Activated CD4-positive, alpha-beta T cell treated with anti-CD3 and anti-CD28 coated beads, Interleukin-2, amount 10 ng/mL, durations not matched to agents 7 days and 5 days (primary cell): ENCODE data around the gene CEMP1. TPM values are rescaled to one million over a fixed set of nuclear protein-coding genes. Genes with fewer than 3 reads are reported as not detected.

Experiments
- CTCF ChIA-PET: fragments of 350-600 bp; sonication (Branson Sonifier 250); formaldehyde crosslinking; loops from one replicate; lab custom pipeline; 2021; ENCODE audit warnings: antibody characterized with exemption; lab: Charles Lee
- POLR2A ChIA-PET: fragments of 350-600 bp; sonication (Branson Sonifier 250); formaldehyde crosslinking; loops from one replicate; lab custom pipeline; 2021; ENCODE audit warnings: antibody characterized with exemption; lab: Charles Lee
- DNase-seq: peaks from one replicate; pipeline ENCODE4 v3.0.0-alpha.2; 2020
- H3K27ac Mint-ChIP-seq: one replicate; pipeline ENCODE4 v1.8.0; 2021; ENCODE audit warnings: mild to moderate bottlenecking, moderate library complexity, mixed read lengths
- H3K27me3 Mint-ChIP-seq: one replicate; pipeline ENCODE4 v1.8.0; 2021; ENCODE audit warnings: mixed read lengths
- H3K36me3 Mint-ChIP-seq: one replicate; pipeline ENCODE4 v1.8.0; 2021; ENCODE audit warnings: low read depth, mixed read lengths
- H3K4me1 Mint-ChIP-seq: one replicate; pipeline ENCODE4 v1.8.0; 2021; ENCODE audit warnings: mixed read lengths
- H3K4me3 Mint-ChIP-seq: one replicate; pipeline ENCODE4 v1.8.0; 2021; ENCODE audit warnings: mild to moderate bottlenecking, moderate library complexity, mixed read lengths
- H3K9me3 Mint-ChIP-seq: one replicate; pipeline ENCODE4 v1.8.0; 2021; ENCODE audit warnings: mixed read lengths
- total RNA-seq, 2 experiments: library from RNA; stranded (reverse); gene quantifications; one replicate each; pipeline ENCODE4 v1.2.3, GENCODE V29; 2021

The CEMP1 gene
- total RNA-seq, 2 experiments from 2014 or later: 0.17 TPM; not detected in 1

DNA sequence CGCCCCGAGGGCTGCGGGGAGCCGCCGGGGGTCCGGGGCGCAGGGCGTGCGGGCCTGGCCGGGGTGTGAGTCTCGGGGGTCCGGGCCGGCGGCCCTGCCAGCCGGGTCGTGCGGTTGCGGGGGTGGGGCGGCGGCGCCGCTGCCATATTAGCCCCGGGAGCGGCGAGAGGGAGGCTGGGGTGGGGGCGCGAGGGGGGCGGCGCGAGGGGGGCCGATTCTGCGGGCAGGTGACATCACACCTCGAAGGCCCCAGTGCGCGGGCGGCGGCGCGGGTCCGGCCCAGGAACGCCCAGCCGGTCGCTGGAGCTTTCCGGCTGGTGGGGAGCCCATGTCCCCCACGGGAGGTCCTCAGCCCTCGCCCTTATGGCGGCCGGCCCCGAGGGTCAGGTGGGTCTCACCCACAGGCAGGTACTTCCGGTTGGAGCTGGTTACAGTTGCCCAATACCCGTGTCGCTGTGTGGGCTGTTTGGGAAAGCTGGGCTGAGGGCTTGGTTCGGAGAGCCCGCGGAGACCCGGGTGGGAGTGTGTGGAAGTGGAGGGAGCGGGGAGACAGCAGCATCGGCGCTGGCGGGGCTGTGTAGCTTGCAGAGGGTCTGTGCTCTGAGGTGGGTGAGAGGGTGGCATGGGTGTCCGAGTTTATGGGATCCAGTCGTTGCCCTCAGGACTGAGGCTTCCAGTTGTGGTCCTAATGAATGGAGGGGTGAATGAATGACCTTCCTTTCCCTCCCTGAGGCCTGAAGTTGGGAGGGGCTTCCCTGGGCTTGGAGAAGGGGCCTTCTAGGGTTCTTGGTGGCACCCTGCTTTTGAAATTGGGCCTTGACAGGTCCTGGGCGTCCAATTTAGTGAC is 16.7 kb downstream of the CEMP1 start:
- peak overlapping the region; percentile 96 for H3K27ac Mint-ChIP-seq
- POLR2A ChIA-PET: no interaction called here
- peak overlapping the region; percentile 92 for H3K4me3 Mint-ChIP-seq
- H3K36me3 Mint-ChIP-seq: peaks cover 11% of the 10 kb centered on the region
- CTCF ChIA-PET: no interaction called here
- peaks cover 53% of the 10 kb centered on the region for H3K4me1 Mint-ChIP-seq
- H3K27me3 Mint-ChIP-seq: no peaks in the 10 kb centered on the region
- no peaks in the 10 kb centered on the region for H3K9me3 Mint-ChIP-seq
- DNase-seq: peak; percentile 41

DNA sequence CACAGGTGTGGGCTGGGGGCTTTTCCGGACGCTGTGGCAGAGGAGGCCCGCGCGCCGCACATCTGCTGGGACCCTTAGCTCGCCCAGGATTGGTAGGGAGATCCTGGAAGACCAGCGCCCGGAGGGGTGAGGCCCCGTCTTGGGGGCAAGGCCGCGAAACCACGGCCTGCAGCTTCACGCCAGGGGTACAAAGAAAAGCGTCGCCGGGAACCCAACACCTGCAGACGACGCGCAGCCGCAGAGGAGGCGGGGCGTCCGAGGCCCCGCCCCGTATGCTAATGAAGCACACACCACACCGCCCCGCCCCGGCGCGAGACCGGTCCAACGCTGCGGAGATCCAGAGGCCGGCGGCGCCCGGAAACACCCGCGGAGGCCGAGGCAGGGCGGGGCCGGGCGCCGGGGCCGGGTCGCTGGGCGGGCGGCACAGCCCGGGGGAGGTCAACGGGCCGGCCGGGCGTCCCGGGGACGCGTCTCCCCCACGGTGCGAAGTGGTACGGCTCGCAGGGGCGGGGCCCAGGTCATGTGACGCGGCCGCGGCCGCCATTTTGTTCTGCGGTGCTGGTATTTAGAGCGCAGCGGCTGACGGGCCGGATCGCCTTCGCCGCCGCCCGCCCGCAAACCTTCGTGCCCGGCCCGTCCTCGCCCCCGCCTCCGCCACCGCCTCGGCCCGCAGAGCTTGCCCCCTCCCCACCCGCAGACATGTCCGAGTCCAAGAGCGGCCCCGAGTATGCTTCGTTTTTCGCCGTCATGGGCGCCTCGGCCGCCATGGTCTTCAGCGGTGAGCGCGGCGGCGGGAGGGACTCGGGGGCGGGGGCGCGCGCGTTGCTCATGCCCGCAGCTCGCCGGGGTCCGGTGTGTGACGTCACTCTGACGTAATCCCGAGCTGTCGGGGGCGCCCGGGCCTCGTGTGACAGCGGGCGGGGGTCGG is 17.5 kb downstream of the CEMP1 start, which contains the start of gene ATP6V0C:
ATP6V0C (plus strand) TSS at position 548 of the 928 bp plus-strand sequence; CDS start at position 700, 152 bp downstream.
- ChIA-PET POLR2A (no interaction called here), CTCF (interaction anchor here (2.4 kb wide), 1 partner anchor 13 kb away, joined by 9 read pairs; no protein-coding TSS in a partner anchor)
- peaks cover 7% of the 10 kb centered on the region for H3K36me3 Mint-ChIP-seq
- H3K27me3 Mint-ChIP-seq: no peaks in the 10 kb centered on the region
- peak within 1 kb of the TSS; percentile 96 for H3K27ac Mint-ChIP-seq
- peak; percentile 92 for DNase-seq
- peaks cover 49% of the 10 kb centered on the region for H3K4me1 Mint-ChIP-seq
- H3K4me3 Mint-ChIP-seq: peak within 1 kb of the TSS; percentile 92
- no peaks in the 10 kb centered on the region for H3K9me3 Mint-ChIP-seq

DNA sequence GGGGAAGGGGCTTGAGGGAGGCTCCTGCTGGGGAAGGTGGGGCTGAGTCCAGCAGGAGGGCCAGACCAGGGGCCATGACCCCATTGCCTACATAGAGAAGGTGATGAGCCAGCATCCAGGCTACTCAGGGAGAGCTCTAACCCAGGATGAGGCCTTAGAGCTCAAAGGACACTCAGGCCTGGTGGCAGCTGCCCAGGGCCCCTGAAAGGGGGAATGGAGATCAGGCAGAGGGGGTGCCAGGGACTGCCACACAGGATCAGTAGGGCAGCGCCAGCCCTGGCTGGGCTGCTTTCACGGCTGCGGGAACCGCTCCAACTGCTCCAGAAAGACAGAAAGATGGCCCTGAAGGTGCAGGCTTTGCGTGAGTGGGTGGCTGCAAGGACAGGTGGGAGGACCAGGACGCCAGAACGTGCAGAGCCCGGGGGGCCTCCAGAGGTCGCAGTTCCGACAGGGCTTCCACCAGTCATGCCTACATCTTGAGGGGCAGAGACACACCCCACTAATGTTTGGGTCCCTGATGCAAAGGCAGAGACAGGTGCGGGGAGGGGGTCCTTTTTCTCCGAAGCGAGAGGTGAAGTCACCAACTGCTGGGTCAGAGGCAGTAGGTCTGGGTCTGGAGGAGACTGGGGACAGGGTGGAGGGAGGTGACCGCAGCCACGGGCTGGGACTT is 18.3 kb downstream of the CEMP1 start:
- Mint-ChIP-seq H3K27me3 (no peaks in the 10 kb centered on the region), H3K36me3 (peaks cover 7% of the 10 kb centered on the region), H3K27ac (peak overlapping the region; percentile 95), H3K9me3 (no peaks in the 10 kb centered on the region), H3K4me3 (peak overlapping the region; percentile 86), H3K4me1 (peaks cover 48% of the 10 kb centered on the region)
- peak; percentile 26 for DNase-seq
- ChIA-PET CTCF (interaction anchor here (2.4 kb wide), 1 partner anchor 12 kb away, joined by 9 read pairs; no protein-coding TSS in a partner anchor), POLR2A (no interaction called here)

DNA sequence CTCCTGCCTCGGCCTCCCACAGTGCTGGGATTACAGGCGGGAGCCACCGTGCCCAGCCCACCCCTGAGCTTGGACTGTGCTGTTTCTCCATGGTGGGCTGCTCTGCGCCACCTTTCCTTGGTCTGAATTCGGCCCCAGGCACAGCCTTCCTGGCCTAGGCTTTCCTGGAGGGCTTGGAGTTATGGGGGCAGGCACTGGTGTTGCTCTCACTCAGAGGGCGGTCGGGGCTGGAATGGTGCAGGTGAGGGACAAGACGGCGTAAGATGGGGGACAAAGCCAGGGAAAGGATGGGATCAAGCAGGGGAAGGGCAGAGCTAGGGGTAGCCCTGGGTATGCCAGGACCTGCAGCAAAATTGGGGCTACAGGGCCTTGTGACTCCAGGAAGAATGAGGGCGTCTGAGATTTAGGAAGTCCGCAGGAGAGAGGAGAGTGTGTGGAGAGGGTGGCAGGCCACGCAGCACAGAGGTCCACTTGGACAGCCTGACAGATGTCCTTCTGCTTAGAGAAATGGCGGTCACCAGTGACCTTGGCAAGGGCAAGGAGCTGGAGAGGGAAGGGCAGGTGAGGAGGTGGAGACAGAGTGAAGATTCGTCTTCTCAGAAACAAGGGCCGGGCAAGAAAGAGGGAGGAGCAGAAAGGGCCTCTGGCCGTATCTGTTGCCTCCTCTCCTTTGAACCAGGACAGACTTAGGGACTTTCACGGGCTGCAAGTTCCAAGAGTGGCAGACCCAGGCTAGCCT is 19.0 kb downstream of the CEMP1 start:
- peak overlapping the region; percentile 86 for H3K4me3 Mint-ChIP-seq
- no peaks in the 10 kb centered on the region for H3K9me3 Mint-ChIP-seq
- DNase-seq: no peak
- peaks cover 44% of the 10 kb centered on the region for H3K4me1 Mint-ChIP-seq
- POLR2A ChIA-PET: no interaction called here
- H3K27me3 Mint-ChIP-seq: no peaks in the 10 kb centered on the region
- H3K36me3 Mint-ChIP-seq: peaks cover 7% of the 10 kb centered on the region
- H3K27ac Mint-ChIP-seq: peak overlapping the region; percentile 95
- CTCF ChIA-PET: interaction anchor here (2.4 kb wide), 1 partner anchor 11 kb away, joined by 9 read pairs; no protein-coding TSS in a partner anchor

DNA sequence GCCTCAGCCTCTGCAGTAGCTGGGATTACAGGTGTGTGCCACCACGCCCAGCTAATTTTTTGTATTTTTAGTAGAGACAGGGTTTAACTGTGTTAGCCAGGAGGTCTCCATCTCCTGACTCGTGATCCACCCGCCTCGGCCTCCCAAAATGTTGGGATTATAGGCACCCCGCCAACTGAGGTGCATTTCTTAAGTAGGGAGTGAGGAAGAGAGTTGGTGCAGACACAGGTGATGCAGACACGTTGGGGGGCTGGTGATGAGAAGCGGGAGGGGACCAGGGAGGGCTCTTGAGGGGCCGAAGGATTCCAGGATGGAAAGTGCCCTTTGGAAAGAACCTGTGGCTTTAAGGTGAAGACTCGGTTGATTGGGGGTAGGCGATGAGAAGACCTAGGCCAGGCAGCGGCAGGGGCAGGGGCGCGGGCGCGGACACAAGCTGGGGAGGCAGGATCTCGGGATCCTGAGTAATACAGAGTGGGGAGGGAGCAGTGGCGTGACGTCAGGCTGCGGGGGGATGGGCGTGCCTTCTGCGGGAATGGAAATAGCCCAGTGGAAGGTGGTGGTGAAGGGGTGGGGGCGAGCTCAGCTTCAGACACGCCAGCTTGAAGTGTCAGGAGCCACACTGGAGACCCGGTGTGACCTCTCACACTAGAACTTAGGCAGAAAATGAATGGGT is 19.9 kb downstream of the CEMP1 start:
- no peaks in the 10 kb centered on the region for H3K27me3 Mint-ChIP-seq
- ChIA-PET CTCF (interaction anchor here (1.5 to 2.4 kb wide), 2 partner anchors 10 kb away, joined by 6 to 9 read pairs; no protein-coding TSS in a partner anchor), POLR2A (no interaction called here)
- DNase-seq: no peak
- peak overlapping the region; percentile 69 for H3K27ac Mint-ChIP-seq
- H3K4me3 Mint-ChIP-seq: no peak overlapping the region
- peaks cover 38% of the 10 kb centered on the region for H3K4me1 Mint-ChIP-seq
- peaks cover under 1% of the 10 kb centered on the region for H3K36me3 Mint-ChIP-seq
- H3K9me3 Mint-ChIP-seq: no peaks in the 10 kb centered on the region

DNA sequence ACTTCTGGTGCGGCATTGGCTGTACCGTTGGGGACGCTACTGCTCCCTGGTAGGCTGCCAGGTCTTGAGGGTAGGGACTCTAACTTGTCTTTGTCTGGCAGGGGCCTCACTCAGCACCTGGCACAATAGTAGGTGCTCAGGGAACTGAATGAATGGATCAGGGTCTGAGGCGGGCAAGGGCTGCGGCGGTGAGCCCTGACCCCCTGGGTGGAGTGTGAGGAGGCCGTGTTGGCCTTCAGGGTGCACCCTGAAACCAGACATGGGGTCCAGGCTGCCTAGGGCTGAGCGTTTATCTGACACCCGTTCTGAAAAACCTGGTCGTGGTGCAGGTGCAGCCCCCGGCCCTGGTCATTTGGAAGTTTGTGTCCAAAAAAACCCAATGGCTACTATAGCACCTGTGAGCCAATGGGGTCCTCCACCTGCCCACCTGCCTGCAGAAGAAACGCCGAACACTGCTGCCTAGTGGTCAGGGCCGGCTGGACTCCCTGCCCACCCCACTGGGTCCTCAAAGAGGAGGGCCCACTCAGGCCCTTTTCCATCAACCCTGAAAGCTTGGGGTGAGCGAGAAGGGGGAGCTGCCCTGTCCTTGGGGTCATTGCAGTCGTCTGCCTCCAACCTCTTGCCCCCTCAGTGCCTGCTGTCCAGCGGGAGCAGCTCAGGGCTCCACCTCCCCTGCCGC is 22.3 kb downstream of the CEMP1 start:
- DNase-seq: no peak
- Mint-ChIP-seq H3K27ac (no peak overlapping the region), H3K4me1 (peaks cover 24% of the 10 kb centered on the region), H3K36me3 (no peaks in the 10 kb centered on the region), H3K9me3 (no peaks in the 10 kb centered on the region), H3K27me3 (no peaks in the 10 kb centered on the region), H3K4me3 (no peak overlapping the region)
- ChIA-PET CTCF (no interaction called here), POLR2A (no interaction called here)

DNA sequence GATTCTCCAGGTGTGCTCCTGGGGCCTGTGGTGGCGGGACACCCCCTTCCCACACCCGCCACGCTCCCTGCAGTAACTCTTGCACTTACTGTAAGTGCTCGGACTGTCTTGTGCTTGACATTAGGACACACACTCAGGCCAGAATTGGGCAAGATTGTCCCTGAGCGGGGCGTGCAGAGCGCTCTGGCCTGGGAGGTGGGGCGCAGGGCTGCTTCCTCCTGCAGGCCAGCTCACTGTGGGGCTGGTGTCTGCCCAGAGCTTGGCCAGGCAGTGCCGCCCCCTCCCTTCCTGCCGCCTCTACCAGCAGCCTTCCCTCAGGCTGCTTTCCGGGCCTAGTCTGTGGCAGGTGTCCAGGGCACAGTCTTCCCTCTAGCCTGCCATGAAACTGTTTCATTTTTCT is 23.5 kb downstream of the CEMP1 start:
- Mint-ChIP-seq H3K4me3 (no peak overlapping the region), H3K9me3 (no peaks in the 10 kb centered on the region), H3K27me3 (no peaks in the 10 kb centered on the region), H3K4me1 (peaks cover 16% of the 10 kb centered on the region), H3K27ac (no peak overlapping the region), H3K36me3 (no peaks in the 10 kb centered on the region)
- CTCF ChIA-PET: interaction anchor here (0.5 to 0.9 kb wide), 2 partner anchors 8 to 782 kb away, joined by 3 read pairs; no protein-coding TSS in a partner anchor
- no peak for DNase-seq
- POLR2A ChIA-PET: no interaction called here

DNA sequence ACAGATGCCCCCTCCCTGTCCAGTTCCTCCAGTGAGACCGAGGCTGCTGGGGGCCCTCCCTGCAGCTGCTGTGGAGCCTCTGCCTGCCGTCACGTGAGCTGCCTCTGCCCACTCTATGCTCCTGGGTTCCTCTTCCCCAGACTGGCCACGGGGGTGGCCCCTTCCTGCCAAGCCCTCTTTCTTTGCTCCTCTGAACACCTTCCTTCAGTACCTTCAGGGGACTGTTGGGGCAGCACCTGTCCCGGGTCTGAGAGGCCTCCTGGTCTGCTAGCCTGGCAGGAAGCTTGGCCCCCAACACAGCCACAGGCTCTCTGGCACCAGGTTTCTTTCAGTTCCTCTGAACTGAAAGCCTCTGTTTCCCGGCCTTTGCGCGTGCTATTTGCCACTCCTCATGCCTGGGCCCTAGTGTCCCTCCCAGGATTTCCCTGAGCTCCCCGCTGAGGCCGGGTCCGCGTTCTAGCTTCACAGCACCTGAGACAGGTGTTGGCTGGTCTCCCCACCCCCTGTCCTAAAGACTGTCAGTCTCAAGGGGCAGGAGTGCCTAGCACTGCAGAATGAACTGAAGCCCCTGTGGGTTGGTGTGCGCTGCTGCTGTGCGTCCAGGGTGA is 24.1 kb downstream of the CEMP1 start:
- Mint-ChIP-seq H3K4me3 (no peak overlapping the region), H3K27ac (peak overlapping the region; percentile 31), H3K36me3 (no peaks in the 10 kb centered on the region), H3K4me1 (peaks cover 14% of the 10 kb centered on the region), H3K9me3 (no peaks in the 10 kb centered on the region), H3K27me3 (no peaks in the 10 kb centered on the region)
- ChIA-PET CTCF (interaction anchor here (0.9 kb wide), 1 partner anchor 9 kb away, joined by 3 read pairs; no protein-coding TSS in a partner anchor), POLR2A (no interaction called here)
- no peak for DNase-seq

DNA sequence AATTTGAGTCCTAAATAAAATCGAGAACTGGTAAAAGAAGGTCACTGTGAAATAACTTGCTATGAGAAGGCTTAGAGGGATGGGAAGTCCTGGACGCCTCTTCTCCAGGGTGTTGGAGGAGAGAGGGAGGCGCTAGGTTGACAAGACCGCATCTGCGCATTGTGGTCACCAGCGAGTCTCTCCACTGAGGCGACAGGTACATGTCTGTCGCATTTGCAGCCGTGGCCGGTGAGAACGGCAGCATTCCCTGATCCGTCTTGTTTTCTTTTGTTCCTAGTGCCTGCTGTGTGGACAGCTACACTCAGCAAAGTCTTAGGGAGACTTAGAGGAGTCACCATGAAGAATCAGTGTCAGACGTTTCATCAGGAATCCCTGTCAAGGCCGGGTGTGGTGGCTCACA is 25.5 kb downstream of the CEMP1 start:
- Mint-ChIP-seq H3K9me3 (no peaks in the 10 kb centered on the region), H3K4me1 (peaks cover 18% of the 10 kb centered on the region), H3K27ac (no peak overlapping the region), H3K4me3 (no peak overlapping the region), H3K27me3 (no peaks in the 10 kb centered on the region), H3K36me3 (no peaks in the 10 kb centered on the region)
- POLR2A ChIA-PET: no interaction called here
- CTCF ChIA-PET: interaction anchor here (0.6 kb wide), 1 partner anchor 625 kb away, joined by 3 read pairs; no protein-coding TSS in a partner anchor
- no peak for DNase-seq

DNA sequence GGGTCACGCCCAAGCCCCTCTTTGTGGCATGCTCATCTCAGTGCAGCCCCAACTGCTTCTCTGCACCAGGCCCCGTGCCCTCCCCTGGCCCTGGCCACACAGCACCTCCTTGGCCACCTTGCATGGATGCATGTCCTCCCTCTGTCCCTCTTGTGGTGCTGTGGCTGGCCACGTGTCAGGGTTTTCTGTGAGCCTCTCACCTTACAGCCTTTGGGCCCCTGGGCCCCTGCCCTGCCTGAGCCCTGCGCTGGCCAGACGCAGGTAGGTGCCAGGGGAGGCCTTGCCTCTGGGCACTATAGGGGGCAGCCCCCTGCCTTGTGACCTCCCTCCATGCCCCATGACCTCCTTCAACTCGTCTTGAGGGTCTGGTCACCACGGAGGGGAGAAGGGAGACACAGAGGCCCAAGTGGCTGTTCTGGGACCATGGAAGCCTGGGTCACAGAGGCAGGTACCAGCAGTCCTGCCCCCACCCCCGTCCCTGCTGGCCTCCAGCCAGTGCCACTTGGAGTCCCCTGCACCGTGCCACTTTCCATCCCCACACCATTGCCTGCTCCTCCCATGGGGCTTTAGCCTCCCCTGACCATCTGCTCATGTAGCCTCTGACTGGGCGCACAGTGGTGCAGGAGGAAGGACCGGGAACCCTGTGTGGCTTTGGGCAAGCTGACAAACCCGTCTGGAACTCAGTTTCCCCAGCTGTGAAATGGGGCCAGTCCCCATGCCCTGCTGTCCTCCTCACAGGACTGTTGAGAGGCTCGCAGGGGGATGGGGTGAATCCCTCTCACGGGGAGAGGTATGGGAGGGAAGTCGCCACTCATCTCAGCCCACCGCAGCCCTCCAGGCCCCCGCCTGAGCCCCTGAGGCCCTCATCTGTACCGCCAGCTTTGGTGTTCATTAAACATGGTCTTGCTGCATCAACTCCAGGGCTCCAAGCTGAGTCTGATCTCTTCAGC is 29.0 kb downstream of the CEMP1 start:
- H3K4me3 Mint-ChIP-seq: no peak overlapping the region
- DNase-seq: no peak
- POLR2A ChIA-PET: no interaction called here
- H3K27me3 Mint-ChIP-seq: no peaks in the 10 kb centered on the region
- H3K36me3 Mint-ChIP-seq: no peaks in the 10 kb centered on the region
- CTCF ChIA-PET: interaction anchor here (0.7 to 2.1 kb wide), 10 partner anchors 8 to 299 kb away, joined by 3 to 9 read pairs (median 4); partner anchors contain the start of genes ATP6V0C and TEDC2
- peaks cover 7% of the 10 kb centered on the region for H3K4me1 Mint-ChIP-seq
- no peaks in the 10 kb centered on the region for H3K9me3 Mint-ChIP-seq
- no peak overlapping the region for H3K27ac Mint-ChIP-seq
